HG02840 (cell line): ENCODE results near the gene TMPRSS12.
"Not testable (repeated sequence)": the region's sequence is repeated elsewhere in the genome, so short reads cannot be mapped to it uniquely, and the experiment has no call there.

ENCODE experiments used
- ATAC-seq: cut with Tn5 transposase; IDR thresholded peaks from one replicate; pipeline ENCODE4 v1.9.1; 2021; ENCODE audit warnings: mild to moderate bottlenecking, moderate library complexity, moderate number of reproducible peaks; ENCODE audit not compliant: unreplicated experiment, low FRiP score

Gene TMPRSS12, protein sequence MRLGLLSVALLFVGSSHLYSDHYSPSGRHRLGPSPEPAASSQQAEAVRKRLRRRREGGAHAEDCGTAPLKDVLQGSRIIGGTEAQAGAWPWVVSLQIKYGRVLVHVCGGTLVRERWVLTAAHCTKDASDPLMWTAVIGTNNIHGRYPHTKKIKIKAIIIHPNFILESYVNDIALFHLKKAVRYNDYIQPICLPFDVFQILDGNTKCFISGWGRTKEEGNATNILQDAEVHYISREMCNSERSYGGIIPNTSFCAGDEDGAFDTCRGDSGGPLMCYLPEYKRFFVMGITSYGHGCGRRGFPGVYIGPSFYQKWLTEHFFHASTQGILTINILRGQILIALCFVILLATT

DNA sequence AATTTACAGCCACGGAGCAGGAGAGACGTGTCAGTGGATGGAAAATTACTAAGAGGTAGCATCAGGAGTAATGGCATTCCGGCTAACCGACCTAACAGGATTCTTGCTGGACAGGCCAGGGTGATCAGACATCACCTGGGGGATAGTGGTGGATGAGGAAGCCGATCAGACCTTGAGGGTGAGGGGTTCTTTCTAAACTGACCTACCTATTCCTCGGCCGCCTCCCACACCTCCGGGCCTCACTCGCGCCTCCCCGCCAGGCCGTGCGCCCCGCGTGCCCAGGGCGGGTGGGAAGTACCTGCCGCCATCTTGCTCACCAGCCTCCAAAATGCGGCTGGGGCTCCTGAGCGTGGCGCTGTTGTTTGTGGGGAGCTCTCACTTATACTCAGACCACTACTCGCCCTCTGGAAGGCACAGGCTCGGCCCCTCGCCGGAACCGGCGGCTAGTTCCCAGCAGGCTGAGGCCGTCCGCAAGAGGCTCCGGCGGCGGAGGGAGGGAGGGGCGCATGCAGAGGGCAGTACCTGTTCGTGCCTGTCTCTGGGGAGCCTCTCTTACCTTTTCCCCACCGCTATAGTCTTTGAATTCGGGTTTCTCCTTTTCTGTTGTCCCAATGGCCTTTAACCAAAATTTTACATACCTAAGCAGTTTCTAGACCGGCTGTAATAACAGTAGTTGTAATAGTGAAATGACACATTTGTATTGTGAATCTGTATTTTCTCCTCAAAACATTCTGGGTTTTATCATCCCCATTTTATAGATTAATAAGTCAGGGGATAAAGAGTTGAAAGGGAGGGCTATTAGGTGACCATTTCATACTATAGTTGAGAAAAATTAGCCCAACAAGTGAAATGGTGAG lies at the start of gene TMPRSS12:
TSS of gene TMPRSS12 (plus strand) at position 290 of the 857 bp plus-strand sequence. CDS start at position 329, 39 bp downstream.
- ATAC-seq, result no peak

DNA sequence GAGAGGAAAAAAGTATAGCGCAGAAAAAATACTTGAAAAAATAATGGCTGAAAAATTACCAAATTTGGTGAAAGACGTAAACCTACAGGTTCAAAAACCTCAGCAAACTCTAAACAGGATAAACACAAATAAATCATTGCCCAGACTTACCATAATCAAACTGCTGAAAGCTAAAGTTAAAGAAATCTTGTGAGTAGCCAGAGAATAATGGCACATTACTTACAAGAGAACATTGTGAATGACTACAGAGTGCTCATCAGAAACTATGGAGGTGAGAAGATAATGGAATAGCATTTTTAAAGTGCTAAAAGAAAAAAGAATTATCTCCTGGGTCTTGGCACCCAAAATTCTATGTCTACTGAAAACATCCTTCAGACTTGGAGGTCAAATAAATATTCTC lies 42.8 kb upstream of the TMPRSS12 start:
- no peak for ATAC-seq

DNA sequence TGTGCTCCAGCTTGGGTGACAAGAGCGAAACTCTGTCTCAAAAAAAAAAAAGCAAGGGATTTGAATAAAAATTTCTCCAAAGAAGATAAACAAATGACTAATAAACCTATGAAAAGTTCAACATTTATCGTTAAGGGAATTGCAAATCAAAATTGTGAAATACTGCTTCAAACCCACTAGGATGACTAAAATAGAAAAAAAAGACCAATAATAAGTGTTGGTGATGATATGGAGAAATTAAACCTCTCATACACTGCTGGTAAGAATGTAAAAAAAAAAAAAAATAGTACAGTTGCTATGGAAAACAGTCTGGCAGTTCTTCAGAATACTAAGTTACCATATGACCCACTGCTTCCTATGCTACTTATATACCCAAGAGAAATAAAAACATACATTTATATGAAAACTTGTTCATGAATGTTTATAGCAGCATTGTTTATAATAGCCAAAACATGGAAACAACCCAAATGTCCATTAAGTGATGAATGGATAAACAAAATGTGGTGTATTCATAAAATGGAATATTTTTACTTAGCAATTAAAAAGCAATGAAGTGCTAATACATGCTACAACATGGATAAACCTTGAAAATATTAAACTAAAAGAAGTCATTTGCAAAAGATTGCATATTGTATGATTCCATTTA lies 39.4 kb upstream of the TMPRSS12 start:
- no peak for ATAC-seq

DNA sequence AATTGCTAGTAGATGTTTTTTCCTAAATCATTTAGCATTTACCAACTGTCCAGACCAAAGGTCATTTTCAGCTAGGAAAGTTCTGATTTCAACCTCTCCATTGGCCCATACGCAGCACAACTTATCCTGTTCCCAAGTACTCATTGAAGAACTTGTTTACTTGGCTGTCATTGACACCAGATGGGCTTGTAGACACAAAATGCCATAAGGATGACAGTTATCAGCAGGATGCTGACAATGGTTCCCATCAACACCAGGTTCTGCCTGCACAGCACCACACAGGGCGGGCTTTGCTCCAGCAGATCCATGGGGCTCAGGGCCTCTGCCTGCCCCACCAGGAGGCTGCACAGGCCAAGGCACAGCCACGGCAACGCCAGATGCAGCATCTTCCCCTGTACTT lies 36.5 kb upstream of the TMPRSS12 start:
- no peak for ATAC-seq

DNA sequence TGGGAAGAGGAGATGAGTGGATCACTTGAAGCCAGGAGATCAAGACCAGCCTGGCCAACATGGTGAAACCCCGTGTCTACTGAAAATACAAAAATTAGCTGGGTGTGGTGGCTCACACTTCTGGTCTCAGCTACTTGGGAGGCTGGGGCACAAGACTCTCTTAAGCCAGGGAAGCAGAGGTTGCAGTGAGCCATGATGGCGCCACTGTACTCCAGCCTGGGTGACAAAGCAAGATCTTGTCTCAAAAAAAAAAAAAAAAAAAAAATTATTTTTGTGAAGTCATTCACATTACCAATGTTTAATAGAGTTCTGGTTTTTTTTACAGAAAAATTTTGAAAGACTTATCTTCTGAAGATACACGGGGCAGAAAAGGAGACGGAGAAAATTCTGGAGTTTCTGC lies 33.6 kb upstream of the TMPRSS12 start:
- ATAC-seq, result not testable (repeated sequence)

DNA sequence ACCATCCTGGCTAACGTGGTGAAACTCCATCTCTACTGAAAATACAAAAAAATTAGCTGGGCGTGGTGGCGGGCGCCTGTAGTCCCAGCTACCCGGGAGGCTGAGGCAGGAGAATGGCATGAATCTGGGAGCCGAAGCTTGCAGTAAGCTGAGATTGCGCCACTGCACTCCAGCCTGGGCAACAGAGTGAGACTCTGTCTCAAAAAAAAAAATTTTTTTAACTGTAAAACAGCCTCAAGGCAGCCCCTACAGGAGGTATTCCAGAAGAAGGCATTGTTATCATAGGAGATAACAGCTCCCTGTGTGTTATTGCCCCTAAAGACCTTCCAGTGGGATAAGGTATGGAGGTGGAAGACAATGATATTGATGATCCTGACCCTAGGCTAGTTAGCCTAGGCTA lies 27.8 kb upstream of the TMPRSS12 start:
- ATAC-seq, result not testable (repeated sequence)

DNA sequence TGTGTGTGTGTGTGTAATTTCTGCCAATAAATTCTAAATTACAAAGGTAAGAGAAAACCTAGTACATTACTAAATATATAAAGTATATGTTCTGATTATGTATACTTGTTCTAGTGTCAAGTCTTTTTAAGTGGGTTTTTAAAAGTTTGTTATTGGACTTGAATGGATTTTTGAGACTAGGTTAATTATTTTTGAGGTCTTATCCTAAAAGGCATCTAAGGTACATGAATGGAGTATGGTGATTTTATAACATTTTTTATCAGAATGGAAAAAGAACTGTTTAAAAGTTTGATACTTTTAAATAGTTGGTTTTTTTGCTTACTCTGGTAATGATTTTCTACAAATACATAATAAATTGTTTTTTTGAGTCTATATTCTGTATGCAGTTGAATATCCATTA lies 22.5 kb upstream of the TMPRSS12 start:
- ATAC-seq, result no peak

DNA sequence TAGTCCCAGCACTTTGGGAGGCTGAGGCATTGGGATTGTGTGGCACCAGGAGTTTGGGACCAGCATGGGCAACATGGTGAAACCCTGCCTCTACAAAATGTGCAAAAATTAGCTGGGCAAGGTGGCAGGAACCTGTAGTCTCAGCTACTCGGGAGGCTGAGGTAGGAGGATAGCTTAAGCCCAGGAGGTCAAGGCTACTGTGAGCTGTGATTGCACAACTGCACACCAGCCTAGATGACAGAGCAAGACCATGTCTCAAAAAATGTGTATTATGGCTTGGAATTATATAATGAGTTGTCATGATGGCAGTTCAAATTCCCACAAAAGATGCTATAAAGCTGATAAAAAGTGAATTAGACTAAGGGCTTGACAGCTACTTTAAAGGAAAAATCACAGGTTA lies 20.6 kb upstream of the TMPRSS12 start:
- no peak for ATAC-seq

DNA sequence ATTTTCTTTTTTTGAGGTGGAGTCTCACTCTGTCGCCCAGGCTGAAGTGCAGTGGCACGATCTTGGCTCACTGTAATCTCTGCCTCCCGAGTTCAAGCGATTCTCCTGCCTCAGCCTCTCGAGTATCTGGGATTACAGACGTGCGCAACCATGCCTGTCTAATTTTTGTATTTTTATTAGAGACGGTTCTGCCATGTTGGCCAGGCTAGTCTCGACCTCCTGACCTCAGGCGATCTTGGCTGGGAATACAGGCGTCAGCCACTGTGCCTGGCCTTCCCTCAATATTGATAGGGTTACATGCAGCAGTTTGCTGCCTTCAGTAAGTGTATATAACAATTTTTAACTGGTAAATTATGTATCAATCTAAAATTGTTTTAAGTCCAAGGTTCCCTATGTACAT lies 19.0 kb upstream of the TMPRSS12 start:
- ATAC-seq, result not testable (repeated sequence)

DNA sequence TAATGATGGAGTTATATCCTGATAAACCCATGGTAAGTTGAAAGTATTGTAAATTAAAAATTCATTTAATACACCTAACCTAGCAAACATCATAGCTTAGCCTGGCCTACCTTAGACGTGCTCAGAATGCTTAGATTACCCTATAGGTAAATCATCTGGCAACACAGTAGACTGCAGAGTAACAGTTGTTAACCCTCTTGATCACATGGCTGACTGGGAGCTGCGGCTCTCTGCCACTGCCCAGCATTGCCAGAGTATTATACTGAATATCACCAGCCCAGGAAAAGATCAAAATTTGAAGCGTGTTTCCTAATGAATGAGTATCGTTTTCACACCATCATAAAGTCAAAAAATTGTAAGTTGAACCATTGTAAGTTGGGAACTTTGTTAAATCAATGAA lies 17.8 kb upstream of the TMPRSS12 start:
- ATAC-seq, result no peak

DNA sequence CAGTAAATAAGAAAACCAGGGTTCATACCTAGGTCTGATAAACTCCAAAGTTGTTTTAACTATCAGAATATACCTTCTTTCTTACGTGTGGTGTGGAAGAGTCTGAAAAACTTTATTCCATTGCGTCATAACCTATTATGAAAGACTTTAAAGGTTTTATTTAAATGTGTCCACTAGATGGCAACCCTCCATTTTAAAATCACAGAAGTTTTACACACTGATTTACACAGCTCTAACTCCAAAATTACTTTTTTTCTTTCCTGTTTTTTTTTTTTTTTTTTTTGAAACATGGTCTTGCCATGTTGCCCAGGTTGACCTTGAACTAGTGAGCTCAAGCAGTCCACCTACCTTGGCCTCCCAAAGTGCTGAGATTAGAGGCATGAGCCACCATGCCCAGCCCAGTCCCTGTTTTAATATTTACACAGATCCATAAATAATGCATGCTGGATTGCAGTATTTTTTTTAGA lies 17.3 kb upstream of the TMPRSS12 start:
- no peak for ATAC-seq

DNA sequence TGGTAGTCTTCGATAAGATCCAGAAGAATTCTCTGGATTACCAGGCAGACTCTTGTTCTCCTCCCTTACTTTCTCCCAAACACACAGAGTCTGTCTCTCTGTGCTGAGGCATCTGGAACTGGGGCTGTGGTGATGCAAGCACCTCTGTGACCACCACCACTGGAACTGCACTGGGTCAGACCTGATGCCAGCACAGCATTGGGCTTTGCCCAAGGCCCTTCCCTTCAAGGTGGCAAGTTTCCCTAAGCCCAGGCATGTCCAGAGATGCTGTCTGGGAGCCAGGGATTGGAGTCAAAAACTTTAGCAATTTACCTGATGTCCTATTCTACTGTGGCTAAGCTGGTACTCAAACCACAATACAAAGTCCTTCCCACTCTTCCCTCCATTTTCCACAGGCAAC lies 14.6 kb upstream of the TMPRSS12 start:
- no peak for ATAC-seq

DNA sequence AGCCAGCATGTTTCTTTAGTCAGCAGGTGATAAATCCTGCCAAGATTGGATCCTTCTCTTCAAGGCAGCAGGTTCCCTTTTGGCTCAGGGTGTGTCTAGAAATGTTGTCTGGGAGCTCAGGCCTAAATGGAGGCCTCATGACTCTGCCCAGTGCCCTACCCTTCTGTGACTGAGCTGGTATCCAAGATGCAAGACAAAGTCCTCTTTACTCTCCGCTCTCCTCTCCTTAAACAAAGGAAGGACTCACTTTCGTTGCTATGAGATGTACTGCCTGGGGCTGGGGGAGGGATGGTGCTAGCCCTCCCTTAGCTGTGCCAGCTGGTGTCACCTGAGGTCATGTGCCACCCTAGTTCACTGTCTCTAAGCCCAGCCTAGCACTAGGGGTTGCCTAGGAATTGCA lies 13.8 kb upstream of the TMPRSS12 start:
- no peak for ATAC-seq

DNA sequence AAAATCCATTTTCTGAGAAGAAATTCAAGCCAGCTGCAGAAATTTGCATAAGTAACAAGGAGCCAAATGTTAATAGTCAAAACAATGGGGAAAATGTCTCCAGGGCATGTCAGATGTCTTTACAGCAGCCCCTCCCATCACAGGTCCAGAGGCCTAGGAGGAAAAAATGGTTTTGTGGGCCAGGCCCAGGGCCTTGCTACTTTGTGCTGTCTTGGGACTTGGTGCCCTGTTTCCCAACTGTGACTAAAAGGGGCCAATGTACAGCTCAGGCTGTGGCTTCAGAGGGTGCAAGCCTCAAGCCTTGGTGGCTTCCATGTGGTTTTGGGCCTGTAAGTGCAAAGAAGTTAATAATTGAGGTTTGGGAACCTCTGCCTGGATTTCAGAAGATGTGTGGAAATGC lies 8.9 kb upstream of the TMPRSS12 start:
- ATAC-seq, result not testable (repeated sequence)

DNA sequence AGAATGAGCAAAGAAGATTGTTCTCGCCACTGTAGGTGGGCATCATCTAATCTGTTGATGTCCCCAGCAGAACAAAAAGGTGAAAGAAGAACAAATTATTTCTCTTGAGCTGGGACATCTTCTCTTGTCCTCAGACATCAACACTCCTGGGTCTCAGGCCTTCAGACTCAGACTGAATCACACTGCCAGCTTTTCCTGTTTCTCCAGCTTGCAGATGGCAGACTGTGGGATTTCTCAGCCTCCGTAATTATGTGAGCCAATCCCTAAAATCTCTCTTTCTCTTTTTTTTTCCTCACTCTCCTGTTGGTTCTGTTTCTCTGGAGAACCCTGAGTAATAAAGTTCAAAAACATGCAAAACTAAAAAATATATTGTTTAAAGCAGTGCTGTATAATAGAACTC lies 3.7 kb upstream of the TMPRSS12 start:
- no peak for ATAC-seq

DNA sequence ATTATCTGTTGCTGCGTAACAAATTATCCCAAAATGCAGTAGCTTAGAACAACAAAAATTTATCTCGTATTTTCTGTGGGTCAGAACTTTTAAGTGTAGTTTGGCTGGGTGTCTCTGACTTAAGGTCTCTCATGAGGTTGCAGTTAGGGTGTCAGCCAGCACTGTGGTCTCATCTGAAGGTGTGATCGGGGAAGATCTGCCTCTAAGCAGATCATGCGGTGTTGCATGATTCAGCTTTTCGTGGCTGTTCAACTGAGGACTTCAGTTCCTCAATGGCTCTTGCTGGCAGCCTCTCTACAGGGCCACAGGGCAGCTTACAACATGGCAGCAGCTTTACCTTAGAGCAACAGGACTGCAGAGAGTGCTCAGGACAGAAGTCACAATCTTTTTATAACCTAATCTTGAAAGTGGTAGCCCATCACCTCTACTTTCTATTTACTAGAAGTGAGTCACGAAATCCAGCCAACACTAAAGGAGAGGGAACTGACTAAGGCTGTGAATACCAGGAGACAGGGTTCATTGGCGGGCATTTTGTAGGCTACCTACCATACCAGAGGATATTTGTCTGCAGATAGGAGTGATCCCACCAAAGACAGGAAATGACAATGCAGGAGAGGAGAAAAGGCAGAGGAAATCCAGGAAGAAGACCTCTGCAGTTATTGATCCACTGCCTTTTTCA lies 1.8 kb upstream of the TMPRSS12 start:
- no peak for ATAC-seq

DNA sequence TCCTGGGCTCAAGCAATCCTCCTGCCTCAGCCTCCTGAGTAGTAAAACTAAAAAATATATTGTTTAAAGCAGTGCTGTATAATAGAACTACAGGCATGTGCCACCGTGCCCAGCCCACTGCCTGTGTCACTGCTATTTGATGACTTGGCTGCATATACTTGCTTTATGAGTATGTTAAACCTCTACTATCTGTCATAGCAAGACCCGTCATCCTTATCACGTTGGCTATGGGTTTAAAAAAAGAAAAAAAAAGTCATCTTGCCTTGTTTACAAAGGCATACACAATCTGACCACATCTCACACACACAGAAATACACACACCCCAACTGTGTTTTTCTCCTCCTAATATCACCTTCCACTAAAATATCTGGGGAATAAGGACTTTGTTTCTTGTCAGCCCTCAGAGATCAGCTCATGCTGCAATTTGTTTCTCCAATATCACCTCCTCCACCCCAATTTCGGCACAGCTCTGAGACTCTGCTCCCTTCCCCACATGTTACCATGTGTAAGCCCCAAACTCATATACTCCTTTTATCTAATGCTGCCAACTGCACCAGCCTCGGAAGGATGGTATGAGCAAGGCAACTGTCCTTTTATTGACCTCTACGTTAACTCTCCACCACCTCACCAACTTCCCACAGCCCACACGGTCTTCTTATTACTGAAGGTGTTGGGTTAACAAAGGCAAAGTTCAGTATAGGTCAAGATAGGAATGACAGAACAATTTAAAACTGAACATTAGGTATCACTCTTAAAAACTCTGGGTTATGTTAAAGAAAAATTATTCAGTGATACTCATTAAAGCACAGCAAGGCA lies 802 bp upstream of the TMPRSS12 start:
- no peak for ATAC-seq

DNA sequence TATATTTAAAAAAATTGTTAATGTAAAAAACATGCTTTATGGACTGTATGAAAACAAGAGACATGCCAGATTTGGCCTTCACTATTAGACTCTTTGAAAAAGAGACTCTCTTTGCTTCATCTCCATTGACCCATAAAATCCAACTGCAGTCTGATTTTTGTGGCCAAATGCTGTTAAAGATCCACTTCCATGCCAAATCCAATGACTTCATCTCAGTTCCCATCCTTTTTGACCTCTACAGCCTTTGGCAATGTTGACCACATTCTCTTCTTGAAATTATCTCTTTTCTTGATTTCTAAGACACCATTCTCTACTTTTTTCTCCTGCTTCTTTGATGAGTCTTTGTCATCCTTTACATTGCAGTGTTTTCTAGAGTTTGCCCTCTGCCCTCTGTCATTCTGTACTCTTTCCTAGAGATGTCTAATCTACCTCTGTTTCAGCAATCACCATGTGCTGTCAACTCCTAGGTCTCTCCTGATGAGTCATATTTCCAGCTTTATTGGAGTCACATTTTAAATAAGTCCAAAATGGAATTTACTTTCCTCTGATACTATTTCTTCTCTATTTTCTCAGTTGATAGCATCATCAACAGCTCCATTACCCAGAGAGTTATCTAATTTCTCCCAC lies 2.4 kb downstream of the TMPRSS12 start:
- no peak for ATAC-seq

DNA sequence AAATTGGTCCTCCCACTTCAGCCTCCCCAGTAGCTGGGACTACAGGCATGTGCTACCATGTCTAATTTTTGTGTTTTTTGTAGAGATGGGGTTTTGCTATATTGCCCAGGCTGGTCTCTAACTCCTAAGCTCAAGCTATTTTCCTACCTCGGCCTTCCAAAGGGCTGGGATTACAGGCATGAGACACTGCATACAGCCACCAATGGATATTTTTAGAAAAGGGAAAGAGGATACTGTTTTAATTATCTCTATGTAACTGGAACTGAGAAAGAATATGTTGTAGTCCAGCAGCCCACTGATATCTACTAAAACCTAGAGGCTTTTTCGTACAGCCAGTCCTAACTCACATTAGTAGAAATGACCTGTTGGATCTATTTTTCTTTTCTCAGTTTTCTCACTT lies 6.2 kb downstream of the TMPRSS12 start:
- ATAC-seq, result no peak
